ENCODE data around the gene SOX2. TPM values are rescaled to one million over a fixed set of nuclear protein-coding genes. Genes with fewer than 3 reads are reported as not detected.

SOX2 gene
- total RNA-seq, 1 donor, result not detected

DNA sequence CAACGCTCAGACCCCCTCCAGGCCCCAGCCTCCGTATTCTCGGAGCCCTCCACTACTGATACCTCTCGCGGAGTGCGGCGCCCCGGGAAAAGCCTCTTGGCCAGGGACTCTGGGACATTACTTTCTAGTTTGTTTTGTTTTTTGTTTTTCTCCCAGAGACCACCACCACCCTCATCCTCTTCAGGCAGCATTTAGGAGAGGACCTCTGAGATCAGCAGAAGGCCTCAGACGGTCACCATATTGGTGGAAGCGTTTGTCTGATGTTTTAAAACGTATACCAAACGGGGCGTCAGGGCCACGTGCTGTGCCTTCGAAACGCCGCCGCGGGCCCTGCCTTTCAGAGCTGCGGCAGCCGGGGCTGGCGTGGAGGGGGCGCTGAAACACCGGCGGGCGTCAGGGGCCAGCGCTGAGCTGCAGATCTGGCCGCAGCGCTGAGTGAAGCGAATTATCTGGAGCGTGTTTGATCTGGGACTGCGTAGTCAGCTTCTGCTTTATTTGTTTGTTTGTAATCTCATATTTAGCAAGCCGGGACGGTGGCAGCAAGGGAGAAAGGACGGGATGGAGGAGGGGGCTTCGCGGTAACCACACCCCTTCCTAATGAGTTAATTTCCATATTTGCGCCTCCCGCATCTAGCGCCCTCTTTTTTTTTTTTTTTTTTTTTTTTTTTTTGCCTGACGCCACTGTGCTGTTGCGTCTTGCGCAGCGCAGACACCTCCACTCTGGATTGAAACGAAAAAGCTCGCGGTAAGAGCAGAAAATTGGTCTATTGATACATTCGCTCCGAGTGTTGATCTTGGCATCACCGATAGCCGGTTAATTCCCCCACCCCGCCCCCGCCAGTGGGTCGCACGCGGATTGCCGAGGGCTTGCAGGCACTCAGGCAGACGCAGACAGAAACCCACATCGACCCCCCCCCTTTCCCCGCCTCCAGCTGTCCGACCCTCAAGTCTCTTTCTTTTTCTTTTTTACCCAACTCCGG is 14.9 kb downstream of the SOX2 start:
- no peak overlapping the region for H2AFZ ChIP-seq (ENCODE audit: low read length)
- H3K4me2 ChIP-seq (ENCODE audit: insufficient read depth, low read length), result peak overlapping the region; percentile 64
- no peaks in the 10 kb centered on the region for H4K20me1 ChIP-seq (ENCODE audit: insufficient read depth, low read length)

DNA sequence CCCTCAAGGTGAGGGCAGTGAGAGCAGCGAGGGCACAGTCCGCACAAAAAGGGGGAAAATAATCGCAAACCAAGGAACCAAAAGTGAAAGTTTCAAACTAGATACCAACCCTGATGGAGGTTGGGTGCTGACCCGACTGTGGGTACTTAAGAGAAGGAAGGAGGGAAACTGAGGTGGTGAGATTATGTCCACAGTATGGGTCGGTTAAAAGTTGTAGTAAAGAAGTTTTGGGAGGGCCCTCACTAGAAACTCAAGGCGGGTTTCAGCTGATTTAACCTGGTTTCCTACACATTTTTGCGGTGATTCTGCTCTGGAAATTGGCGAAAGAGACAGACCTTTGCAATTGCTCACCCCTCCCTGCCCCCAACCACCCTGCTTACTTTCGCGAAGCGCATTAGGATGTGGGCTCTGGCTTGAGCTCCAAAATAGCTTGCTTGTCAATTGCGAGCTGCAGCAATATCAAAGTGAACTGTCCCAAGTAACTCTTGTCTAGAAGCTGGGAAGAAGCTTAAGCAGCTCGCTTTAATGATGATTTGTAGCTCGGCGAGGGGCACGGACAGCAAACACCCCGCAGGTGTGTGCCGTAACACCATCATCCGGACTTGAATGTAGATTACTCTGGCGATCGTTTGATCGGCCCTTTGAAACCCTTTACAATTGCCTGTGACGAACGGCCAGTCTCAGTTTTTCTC is 15.8 kb downstream of the SOX2 start:
- H3K4me2 ChIP-seq (ENCODE audit: insufficient read depth, low read length), result peak overlapping the region; percentile 64

More for the DNA sequence above, 14.9 kb downstream of the SOX2 start:
- Histone ChIP-seq H3K9me3 (ENCODE audit: low read depth, low read length) (no peaks in the 10 kb centered on the region), H3K4me3 (ENCODE audit: insufficient read depth, low read length) (peak overlapping the region; percentile 50), H3K27ac (ENCODE audit: low read depth, low read length) (no peak overlapping the region), H3K4me1 (ENCODE audit: insufficient read depth, low read length) (no peaks in the 10 kb centered on the region), H3K79me2 (ENCODE audit: insufficient read depth, low read length) (no peaks in the 10 kb centered on the region), H3K27me3 (ENCODE audit: insufficient read depth, low read length) (peaks cover 78% of the 10 kb centered on the region), H3K36me3 (ENCODE audit: insufficient read depth, low read length) (no peaks in the 10 kb centered on the region)
- TF ChIP-seq, protein P1, sequence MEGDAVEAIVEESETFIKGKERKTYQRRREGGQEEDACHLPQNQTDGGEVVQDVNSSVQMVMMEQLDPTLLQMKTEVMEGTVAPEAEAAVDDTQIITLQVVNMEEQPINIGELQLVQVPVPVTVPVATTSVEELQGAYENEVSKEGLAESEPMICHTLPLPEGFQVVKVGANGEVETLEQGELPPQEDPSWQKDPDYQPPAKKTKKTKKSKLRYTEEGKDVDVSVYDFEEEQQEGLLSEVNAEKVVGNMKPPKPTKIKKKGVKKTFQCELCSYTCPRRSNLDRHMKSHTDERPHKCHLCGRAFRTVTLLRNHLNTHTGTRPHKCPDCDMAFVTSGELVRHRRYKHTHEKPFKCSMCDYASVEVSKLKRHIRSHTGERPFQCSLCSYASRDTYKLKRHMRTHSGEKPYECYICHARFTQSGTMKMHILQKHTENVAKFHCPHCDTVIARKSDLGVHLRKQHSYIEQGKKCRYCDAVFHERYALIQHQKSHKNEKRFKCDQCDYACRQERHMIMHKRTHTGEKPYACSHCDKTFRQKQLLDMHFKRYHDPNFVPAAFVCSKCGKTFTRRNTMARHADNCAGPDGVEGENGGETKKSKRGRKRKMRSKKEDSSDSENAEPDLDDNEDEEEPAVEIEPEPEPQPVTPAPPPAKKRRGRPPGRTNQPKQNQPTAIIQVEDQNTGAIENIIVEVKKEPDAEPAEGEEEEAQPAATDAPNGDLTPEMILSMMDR (IDR thresholded peaks at IDR 0.05; ENCODE audit: extremely low read depth, low read depth, low read length), result no peak
- no peak for DNase-seq (ENCODE audit: insufficient read length, low spot score, missing footprints)

DNA sequence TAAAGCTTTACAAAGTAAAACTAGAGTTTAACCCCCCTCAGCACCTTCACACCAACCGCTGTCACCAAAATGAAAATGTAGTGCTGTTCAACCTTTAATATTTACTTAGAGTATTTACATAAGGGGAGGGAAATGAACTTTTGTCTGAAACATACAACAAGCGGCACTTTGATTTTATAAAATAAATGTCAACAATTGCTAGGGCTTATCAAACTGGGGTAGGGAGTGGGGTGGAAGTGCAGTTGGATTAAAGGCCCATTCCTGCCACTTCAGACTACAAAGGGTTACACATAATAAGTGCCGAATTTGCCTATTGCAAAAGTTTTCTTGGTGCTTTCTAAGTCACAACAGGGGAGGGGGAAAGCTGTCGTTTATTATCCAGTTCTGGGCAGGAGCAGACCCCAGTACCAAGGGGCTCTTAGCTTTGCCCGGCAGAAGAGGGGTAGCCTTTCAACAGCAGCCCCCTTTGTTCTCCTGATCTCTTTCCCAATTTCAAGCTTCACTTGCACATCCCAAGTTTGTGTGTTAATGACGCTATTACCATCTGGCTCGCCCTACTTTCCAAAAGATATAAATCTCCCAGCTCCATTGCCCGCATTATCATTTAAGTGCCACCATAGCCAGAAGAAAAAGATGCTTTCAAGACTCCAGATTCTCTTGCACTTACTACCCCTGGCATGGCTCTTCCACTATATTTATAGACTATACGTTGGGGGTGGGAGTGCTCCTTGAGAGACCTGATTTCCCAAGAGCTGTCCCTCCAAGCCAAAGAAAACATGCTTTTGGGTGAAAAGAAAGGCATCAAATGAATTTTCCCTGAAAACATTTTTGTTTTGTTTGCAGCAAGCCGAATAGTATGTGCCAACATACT is 17.0 kb downstream of the SOX2 start:
- no peaks in the 10 kb centered on the region for H4K20me1 ChIP-seq (ENCODE audit: insufficient read depth, low read length)
- no peak overlapping the region for H2AFZ ChIP-seq (ENCODE audit: low read length)
- TF ChIP-seq, protein P1 (IDR thresholded peaks at IDR 0.05; ENCODE audit: extremely low read depth, low read depth, low read length), result no peak
- peaks cover 57% of the 10 kb centered on the region for H3K27me3 ChIP-seq (ENCODE audit: insufficient read depth, low read length)
- H3K9me3 ChIP-seq (ENCODE audit: low read depth, low read length), result no peaks in the 10 kb centered on the region
- H3K27ac ChIP-seq (ENCODE audit: low read depth, low read length), result no peak overlapping the region
- no peak overlapping the region for H3K4me3 ChIP-seq (ENCODE audit: insufficient read depth, low read length)
- no peak for DNase-seq (ENCODE audit: insufficient read length, low spot score, missing footprints)
- no peaks in the 10 kb centered on the region for H3K4me1 ChIP-seq (ENCODE audit: insufficient read depth, low read length)
- no peak overlapping the region for H3K4me2 ChIP-seq (ENCODE audit: insufficient read depth, low read length)
- no peaks in the 10 kb centered on the region for H3K36me3 ChIP-seq (ENCODE audit: insufficient read depth, low read length)
- H3K79me2 ChIP-seq (ENCODE audit: insufficient read depth, low read length), result no peaks in the 10 kb centered on the region

More for the DNA sequence above, 15.8 kb downstream of the SOX2 start:
- TF ChIP-seq, protein P1 (IDR thresholded peaks at IDR 0.05; ENCODE audit: extremely low read depth, low read depth, low read length), result no peak
- Histone ChIP-seq H3K4me1 (ENCODE audit: insufficient read depth, low read length) (no peaks in the 10 kb centered on the region), H2AFZ (ENCODE audit: low read length) (no peak overlapping the region), H3K36me3 (ENCODE audit: insufficient read depth, low read length) (no peaks in the 10 kb centered on the region), H3K27ac (ENCODE audit: low read depth, low read length) (no peak overlapping the region), H3K79me2 (ENCODE audit: insufficient read depth, low read length) (no peaks in the 10 kb centered on the region), H4K20me1 (ENCODE audit: insufficient read depth, low read length) (no peaks in the 10 kb centered on the region), H3K4me3 (ENCODE audit: insufficient read depth, low read length) (peak overlapping the region; percentile 50), H3K9me3 (ENCODE audit: low read depth, low read length) (no peaks in the 10 kb centered on the region), H3K27me3 (ENCODE audit: insufficient read depth, low read length) (peaks cover 69% of the 10 kb centered on the region)
- DNase-seq (ENCODE audit: insufficient read length, low spot score, missing footprints), result no peak

Measured in osteoblast (primary cell).